GM12878 (cell line): ENCODE measurements around the gene ZNF148. TPM values are rescaled to one million over a fixed set of nuclear protein-coding genes. Genes with fewer than 3 reads are reported as not detected.

ENCODE experiments used
- ATAC-seq: fragments of 200-7000 bp; cut with Tn5 transposase; 3 replicates; pipeline ENCODE4 v1.9.1; 2020; ENCODE audit warnings: mild to moderate bottlenecking, moderate library complexity
- BruUV-seq: library from RNA; stranded (reverse); fragments of 400-500 nt; replicated peaks from 2 replicates; lab custom pipeline; 2021; lab: Mats Ljungman, UMichigan
- CTCF ChIA-PET: fragments of 300-600 bp; sonication (Branson Sonifier 250); formaldehyde crosslinking; extraction: SDS; loops from one replicate; lab custom pipeline; 2021; ENCODE audit warnings: inconsistent platforms; lab: Yijun Ruan, JAX
- POLR2A ChIA-PET: fragments of 350-600 bp; formaldehyde crosslinking; extraction: SDS; loops from one replicate; lab custom pipeline; 2021; ENCODE audit warnings: inconsistent platforms; lab: Charles Lee
- RAD21 ChIA-PET: fragments of 300-600 bp; sonication (Branson Sonifier 250); formaldehyde crosslinking; loops from one replicate; lab custom pipeline; 2023; ENCODE audit warnings: antibody characterized with exemption; ENCODE audit not compliant: unreplicated experiment; lab: Charles Lee
- SMC1A ChIA-PET: fragments of 300-600 bp; sonication (Branson Sonifier 250); formaldehyde crosslinking; loops from one replicate; lab custom pipeline; 2023; ENCODE audit not compliant: unreplicated experiment, uncharacterized antibody; lab: Charles Lee
- DNase-seq: peaks from one replicate; pipeline ENCODE4 v3.0.0-alpha.2; 2011; ENCODE audit warnings: low read depth, low spot score
- FAIRE-seq: peaks from 3 replicates; lab custom pipeline; 2011; peaks lifted over from hg19 to GRCh38; lab: Jason Lieb, UNC
- H2AFZ ChIP-seq: 2 replicates; pipeline ENCODE4 v1.6.0; 2011; ENCODE audit warnings: low read depth, low read length, control low read depth; ENCODE audit not compliant: control insufficient read depth
- H3K27ac ChIP-seq: 2 replicates; pipeline ENCODE4 v1.5.1; 2011; ENCODE audit warnings: control low read depth; ENCODE audit not compliant: control insufficient read depth, insufficient read depth
- H3K27me3 ChIP-seq, 2 experiments: replicated peaks in 1 of 2; 2 replicates each; pipeline versions ENCODE4 v1.6.0 to v1.6.1; 2011; ENCODE audit warnings: low read length in 1 of 2; ENCODE audit not compliant: control insufficient read depth in 2 of 2, insufficient read depth in 2 of 2
- H3K36me3 ChIP-seq, 2 experiments: 2 replicates each; pipeline ENCODE4 v1.5.1; 2011; ENCODE audit warnings: low read length in 1 of 2; ENCODE audit not compliant: control insufficient read depth in 2 of 2, insufficient read depth in 2 of 2
- H3K4me1 ChIP-seq: 2 replicates; pipeline ENCODE4 v1.6.1; 2011; ENCODE audit warnings: mild to moderate bottlenecking, low read length, moderate library complexity, mixed read lengths; ENCODE audit not compliant: control insufficient read depth, insufficient read depth
- H3K4me2 ChIP-seq: 2 replicates; pipeline ENCODE4 v1.6.0; 2011; ENCODE audit warnings: control low read depth; ENCODE audit not compliant: control insufficient read depth, insufficient read depth
- H3K4me3 ChIP-seq: fragments of 200-600 bp; sonication (generic); 2 replicates; pipeline ENCODE4 v1.5.1; 2016
- H3K79me2 ChIP-seq: 2 replicates; pipeline ENCODE4 v1.6.0; 2011; ENCODE audit warnings: low read length; ENCODE audit not compliant: control insufficient read depth, insufficient read depth
- H3K9ac ChIP-seq: 2 replicates; pipeline ENCODE4 v1.8.0; 2011; ENCODE audit warnings: low read length, control low read depth, mixed read lengths; ENCODE audit not compliant: control insufficient read depth, insufficient read depth
- H3K9me3 ChIP-seq: replicated peaks from 3 replicates; pipeline ENCODE4 v1.5.1; 2011; ENCODE audit warnings: mild to moderate bottlenecking, low read length; ENCODE audit not compliant: control insufficient read depth, insufficient read depth
- H4K20me1 ChIP-seq: 2 replicates; pipeline ENCODE4 v1.6.0; 2011; ENCODE audit not compliant: control insufficient read depth, insufficient read depth
- BCL3 ChIP-seq: IDR thresholded peaks from 2 replicates; pipeline ENCODE4 v1.6.1; 2011; ENCODE audit warnings: borderline replicate concordance, low read depth, mild to moderate bottlenecking, moderate library complexity, low read length; ENCODE audit not compliant: insufficient read depth, poor library complexity, severe bottlenecking
- CHD4 ChIP-seq: fragments of 200-600 bp; sonication (generic); IDR thresholded peaks from 2 replicates; pipeline ENCODE4 v1.6.1; 2016; ENCODE audit warnings: mild to moderate bottlenecking
- ETV6 ChIP-seq, 2 experiments: fragments of 450-650 bp in 1 of 2; IDR thresholded peaks in 1 of 2; conservative IDR thresholded peaks in 1 of 2; 2 replicates each; pipeline ENCODE4 v1.6.1; 2014; ENCODE audit warnings: antibody characterized with exemption in 1 of 2, borderline replicate concordance in 1 of 2, low read depth in 1 of 2, mild to moderate bottlenecking in 1 of 2, moderate library complexity in 1 of 2
- FOXM1 ChIP-seq: IDR thresholded peaks from 2 replicates; pipeline ENCODE4 v1.6.1; 2012; ENCODE audit warnings: low read depth, mild to moderate bottlenecking, inconsistent platforms, low read length, moderate library complexity
- IKZF1 ChIP-seq: fragments of 450-650 bp; conservative IDR thresholded peaks from 2 replicates; pipeline ENCODE4 v1.6.1; 2017; ENCODE audit warnings: antibody characterized with exemption, mild to moderate bottlenecking
- IKZF2 ChIP-seq, 2 experiments: fragments of 450-650 bp; IDR thresholded peaks; 2 replicates each; pipeline ENCODE4 v1.6.1; 2017; ENCODE audit warnings: mild to moderate bottlenecking in 2 of 2, moderate library complexity in 2 of 2
- JUNB ChIP-seq: IDR thresholded peaks from 2 replicates; pipeline ENCODE4 v1.6.1; 2016; ENCODE audit warnings: antibody characterized with exemption, mild to moderate bottlenecking
- MTA2 ChIP-seq: fragments of 450-650 bp; IDR thresholded peaks from 2 replicates; pipeline ENCODE4 v1.6.1; 2016; ENCODE audit warnings: low read depth, mild to moderate bottlenecking, moderate library complexity
- NBN ChIP-seq: fragments of 450-650 bp; IDR thresholded peaks from 2 replicates; pipeline ENCODE4 v1.6.1; 2016
- NFIC ChIP-seq: IDR thresholded peaks from 2 replicates; pipeline ENCODE4 v1.6.1; 2012; ENCODE audit warnings: low read depth, mild to moderate bottlenecking, inconsistent platforms, low read length, moderate library complexity
- PML ChIP-seq: IDR thresholded peaks from 2 replicates; pipeline ENCODE4 v1.6.1; 2012; ENCODE audit warnings: low read length, inconsistent platforms
- POLR2AphosphoS5 ChIP-seq: IDR thresholded peaks from 2 replicates; pipeline ENCODE4 v1.6.1; 2011; ENCODE audit warnings: mild to moderate bottlenecking, low read length, inconsistent platforms
- POU2F2 ChIP-seq: IDR thresholded peaks from 3 replicates; pipeline ENCODE4 v1.6.1; 2011; ENCODE audit warnings: low read depth, mild to moderate bottlenecking, low read length, borderline replicate concordance
- RELA ChIP-seq: fragments of 450-650 bp; IDR thresholded peaks from 2 replicates; pipeline ENCODE4 v1.8.0; 2014; ENCODE audit warnings: borderline replicate concordance; ENCODE audit not compliant: partially characterized antibody
- SREBF1 ChIP-seq: IDR thresholded peaks from 2 replicates; pipeline ENCODE4 v1.6.1; 2012; ENCODE audit warnings: mild to moderate bottlenecking, low read length
- STAT3 ChIP-seq: IDR thresholded peaks from 2 replicates; pipeline ENCODE4 v1.6.1; 2011; ENCODE audit warnings: low read depth, low read length, improper control_type of control experiment
- SUZ12 ChIP-seq: fragments of 200-600 bp; sonication (generic); IDR thresholded peaks from one replicate; pipeline ENCODE4 v1.6.1; 2018; ENCODE audit warnings: antibody characterized with exemption, mild to moderate bottlenecking; ENCODE audit not compliant: unreplicated experiment
- YBX1 ChIP-seq: fragments of 450-650 bp; IDR thresholded peaks from 2 replicates; pipeline ENCODE4 v1.6.1; 2016; ENCODE audit warnings: antibody characterized with exemption
- ZNF217 ChIP-seq: fragments of 450-650 bp; IDR thresholded peaks from 2 replicates; pipeline ENCODE4 v1.6.1; 2017; ENCODE audit warnings: antibody characterized with exemption, mild to moderate bottlenecking
- WGBS: methylation state at CpG from one replicate; pipeline ENCODE4 v1.1.6; 2016; ENCODE audit warnings: low lambda C conversion rate; ENCODE audit not compliant: insufficient replicate concordance, insufficient coverage; ENCODE audit errors: missing lambda C conversion rate; 5-methylcytosine and 5-hydroxymethylcytosine counted together
- in situ Hi-C: fragments of 300-500 bp; cut with MboI; formaldehyde crosslinking; loops from 9 replicates; pipeline ENCODE4 v1.14.3; 2018; ENCODE audit warnings: mixed read lengths
- intact Hi-C: fragments of 100-400 bp; cut with micrococcal nuclease; formaldehyde crosslinking; loops from one replicate; pipeline ENCODE4 v1.14.2; 2022; ENCODE audit not compliant: unreplicated experiment
- polyA plus RNA-seq, 11 experiments: library from polyadenylated mRNA; depleted of rRNA in 4 of 11; unstranded in 6 of 11; stranded (reverse) in 5 of 11; fragments of >200 nt; fragmentation: Nextera tagmentation in 4 of 11; fragmentation: Illumina TruSeq in 1 of 11; extraction: Ambion mirVana in 4 of 11; extraction: Trizol in 1 of 11; gene quantifications; 1 replicate in 1 of 11; 2 replicates in 10 of 11; pipeline versions ENCODE4 v1.2.1 to v1.2.3, GENCODE V29; 2011 to 2016; ENCODE audit warnings: inconsistent platforms in 2 of 11, missing spikeins in 2 of 11, low read depth in 1 of 11
- total RNA-seq, 4 experiments: library from RNA; depleted of rRNA in 3 of 4; stranded (reverse); fragments of >200 nt in 3 of 4; fragmentation: Illumina TruSeq in 1 of 4; extraction: Trizol in 1 of 4; gene quantifications; 2 replicates each; pipeline versions ENCODE4 v1.2.1 to v1.2.3, GENCODE V29; 2013 to 2021
- TF ChIP-seq, protein P1 (sequence below): IDR thresholded peaks from 2 replicates; pipeline ENCODE4 v1.6.1; 2012; ENCODE audit warnings: low read depth, low read length, improper control_type of control experiment
- TF ChIP-seq, protein P2 (sequence below): fragments of 450-650 bp; formaldehyde crosslinking; IDR thresholded peaks from 2 replicates; pipeline ENCODE4 v1.4.0; 2022; ENCODE audit warnings: mild to moderate bottlenecking, moderate library complexity

ZNF148 gene
- total and polyA plus RNA-seq, 10 of the 15 experiments (the other 5 are each of a cell fraction or from before 2014, with no cell fraction given): 8.6 to 40.4 (median 26.7) TPM

DNA sequence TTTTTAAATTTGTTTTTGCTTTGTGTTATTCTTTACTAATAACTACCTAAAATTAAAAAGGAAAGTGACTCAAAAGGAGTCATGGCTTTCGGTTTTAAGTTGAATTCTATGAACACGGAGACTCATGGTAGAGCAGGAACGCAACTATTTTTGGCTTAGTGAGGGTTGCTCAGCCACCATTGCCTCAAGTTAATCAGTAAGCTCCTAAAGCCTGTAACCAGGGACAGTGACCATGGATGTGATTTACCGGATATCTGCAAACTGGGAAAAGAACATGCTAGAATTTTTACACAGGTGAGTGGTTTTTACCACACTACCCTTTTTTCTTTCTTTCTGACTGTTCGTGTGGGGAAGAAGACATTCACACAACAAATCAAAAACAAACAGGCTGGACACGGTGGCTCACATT lies 174.4 kb downstream of the ZNF148 start:
- DNase-seq (peak; percentile 85), FAIRE-seq (peak; percentile 93), ATAC-seq (peak; percentile 92)
- in situ Hi-C loops (no loop called here), intact Hi-C loops (loop anchor here (2.0 to 5.0 kb wide), 4 partner anchors 58 to 438 kb away; no protein-coding TSS in a partner anchor)
- no TSS peak for BruUV-seq
- Histone ChIP-seq H3K36me3 (no peaks in the 10 kb centered on the region), H3K27ac (peak overlapping the region; percentile 83), H4K20me1 (no peaks in the 10 kb centered on the region), H3K27me3 (no peaks in the 10 kb centered on the region), H2AFZ (peak overlapping the region; percentile 13), H3K9me3 (no peaks in the 10 kb centered on the region; the same call in 2 of the 3 replicates), H3K4me3 (peak overlapping the region; percentile 51), H3K79me2 (no peaks in the 10 kb centered on the region), H3K9ac (peak overlapping the region; percentile 57), H3K4me2 (peak overlapping the region; percentile 81), H3K4me1 (peaks cover 17% of the 10 kb centered on the region)
- under 1% methylated on average over 6 of the region's 6 CpGs for WGBS
- ChIA-PET CTCF (interaction anchor here (0.8 to 2.8 kb wide), 15 partner anchors 9 to 431 kb away, joined by 3 to 21 read pairs (median 9); partner anchors contain the start of gene MUC13), POLR2A (interaction anchor here (1.7 kb wide), 1 partner anchor 21 kb away, joined by 6 read pairs; no protein-coding TSS in a partner anchor), SMC1A (interaction anchor here (0.8 to 2.6 kb wide), 18 partner anchors 17 to 273 kb away, joined by 3 to 17 read pairs (median 3); partner anchors contain the start of gene MUC13), RAD21 (interaction anchor here (0.8 to 3.0 kb wide), 11 partner anchors 9 to 440 kb away, joined by 3 to 21 read pairs (median 7); no protein-coding TSS in a partner anchor)
- TF ChIP-seq FOXM1: peak; percentile 90; the same call in 1 of the 2 replicates
- 0 out of 2 replicates have a peak, but pooled peaks have one; percentile 64 for TF ChIP-seq NBN
- TF ChIP-seq NFIC: peak; percentile 77; the same call in 1 of the 2 replicates
- no peak for TF ChIP-seq POLR2AphosphoS5
- TF ChIP-seq JUNB: peak; percentile 90
- no peak for TF ChIP-seq YBX1
- TF ChIP-seq ZNF217: peak; percentile 60; the same call in 1 of the 2 replicates
- TF ChIP-seq CHD4: no peak
- TF ChIP-seq, protein P1, sequence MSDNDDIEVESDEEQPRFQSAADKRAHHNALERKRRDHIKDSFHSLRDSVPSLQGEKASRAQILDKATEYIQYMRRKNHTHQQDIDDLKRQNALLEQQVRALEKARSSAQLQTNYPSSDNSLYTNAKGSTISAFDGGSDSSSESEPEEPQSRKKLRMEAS: no peak
- no peak for TF ChIP-seq SUZ12
- TF ChIP-seq IKZF2 (IDR thresholded peaks at IDR 0.05): peak; percentile 96
- TF ChIP-seq STAT3: 0 out of 2 replicates have a peak, but pooled peaks have one; percentile 26
- TF ChIP-seq ETV6 (conservative IDR thresholded peaks at IDR 0.05 in 1 of 2, IDR thresholded peaks at IDR 0.05 in 1 of 2; ENCODE audit: borderline replicate concordance in 1 of 2, low read depth in 1 of 2): peak in 1 of 2 experiments; percentile 43; a peak in 1 of 4 replicates
- TF ChIP-seq PML: 0 out of 2 replicates have a peak, but pooled peaks have one; percentile 17
- TF ChIP-seq MTA2: peak; percentile 76; the same call in 1 of the 2 replicates
- no peak for TF ChIP-seq SREBF1
- TF ChIP-seq POU2F2: 0 out of 3 replicates have a peak, but pooled peaks have one; percentile 20
- TF ChIP-seq IKZF1: peak; percentile 90
- TF ChIP-seq, protein P2, sequence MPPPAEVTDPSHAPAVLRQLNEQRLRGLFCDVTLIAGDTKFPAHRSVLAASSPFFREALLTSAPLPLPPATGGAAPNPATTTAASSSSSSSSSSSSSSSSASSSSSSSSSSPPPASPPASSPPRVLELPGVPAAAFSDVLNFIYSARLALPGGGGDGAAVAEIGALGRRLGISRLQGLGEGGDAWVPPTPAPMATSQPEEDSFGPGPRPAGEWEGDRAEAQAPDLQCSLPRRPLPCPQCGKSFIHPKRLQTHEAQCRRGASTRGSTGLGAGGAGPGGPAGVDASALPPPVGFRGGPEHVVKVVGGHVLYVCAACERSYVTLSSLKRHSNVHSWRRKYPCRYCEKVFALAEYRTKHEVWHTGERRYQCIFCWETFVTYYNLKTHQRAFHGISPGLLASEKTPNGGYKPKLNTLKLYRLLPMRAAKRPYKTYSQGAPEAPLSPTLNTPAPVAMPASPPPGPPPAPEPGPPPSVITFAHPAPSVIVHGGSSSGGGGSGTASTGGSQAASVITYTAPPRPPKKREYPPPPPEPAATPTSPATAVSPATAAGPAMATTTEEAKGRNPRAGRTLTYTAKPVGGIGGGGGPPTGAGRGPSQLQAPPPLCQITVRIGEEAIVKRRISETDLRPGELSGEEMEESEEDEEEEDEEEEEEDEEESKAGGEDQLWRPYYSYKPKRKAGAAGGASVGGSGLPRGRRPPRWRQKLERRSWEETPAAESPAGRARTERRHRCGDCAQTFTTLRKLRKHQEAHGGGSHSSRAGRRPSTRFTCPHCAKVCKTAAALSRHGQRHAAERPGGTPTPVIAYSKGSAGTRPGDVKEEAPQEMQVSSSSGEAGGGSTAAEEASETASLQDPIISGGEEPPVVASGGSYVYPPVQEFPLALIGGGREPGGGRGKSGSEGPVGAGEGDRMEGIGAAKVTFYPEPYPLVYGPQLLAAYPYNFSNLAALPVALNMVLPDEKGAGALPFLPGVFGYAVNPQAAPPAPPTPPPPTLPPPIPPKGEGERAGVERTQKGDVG (CRISPR knock-in tag): no peak
- TF ChIP-seq BCL3: peak; percentile 54
- no peak for TF ChIP-seq RELA
